ENCODE measurements around the gene HSPB1.

DNA sequence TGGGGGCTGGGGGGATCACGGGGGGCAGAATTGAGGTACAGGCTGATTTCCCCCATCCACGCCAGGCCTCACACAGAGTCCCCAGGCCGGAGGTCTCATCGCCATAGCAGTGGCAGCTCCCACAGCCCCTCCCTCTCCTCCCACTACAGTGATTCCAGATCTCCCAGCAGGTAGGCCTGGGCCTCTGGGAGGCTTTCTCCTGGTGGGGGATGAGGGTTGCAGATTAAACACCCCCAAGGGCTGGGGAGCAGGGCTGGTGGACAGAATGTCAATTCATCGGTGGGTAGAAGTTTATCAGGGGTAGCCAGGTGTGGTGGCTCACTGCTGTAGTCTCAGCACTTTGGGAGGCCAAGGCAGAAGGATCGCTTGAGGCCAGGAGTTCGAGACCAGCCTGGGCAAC, 37.2 kb upstream of the HSPB1 start:
- TF ChIP-seq CTCF (IDR thresholded peaks at IDR 0.05) (no peak), POLR2A (IDR thresholded peaks at IDR 0.05) (no peak)

Data from uterus (tissue), 2 donors.